Renal cortex interstitium (tissue), 11 donors: Measurements from ENCODE around the gene KCNH8. TPM values are rescaled to one million over a fixed set of nuclear protein-coding genes. Genes with fewer than 3 reads are reported as not detected.
"Not testable (repeated sequence)": the region's sequence is repeated elsewhere in the genome, so short reads cannot be mapped to it uniquely, and the experiment has no call there.

Source experiments
- DNase-seq, 11 donors: peaks; one replicate each; pipeline ENCODE4 v3.0.0-alpha.2; 2013; ENCODE audit warnings: low read depth in 9 of 11, low spot score in 4 of 11; ENCODE audit errors: extremely low read depth in 1 of 11
- polyA plus RNA-seq, 3 donors: library from polyadenylated mRNA; unstranded; fragments of 120-200 nt; gene quantifications; one replicate each; pipeline ENCODE4 v1.2.1, GENCODE V29; 2013; ENCODE audit not compliant: insufficient read length in 3 of 3

KCNH8 gene
- polyA plus RNA-seq, 3 donors: 0.95 to 1.4 (median 1.3) TPM

GRCh38 chr3:19159966-19160635 is 11.8 kb downstream of the KCNH8 start:
- DNase-seq: no peak

GRCh38 chr3:19165654-19166053 is 17.3 kb downstream of the KCNH8 start:
- DNase-seq: no peak

GRCh38 chr3:19171794-19172193 is 23.5 kb downstream of the KCNH8 start:
- no peak for DNase-seq

GRCh38 chr3:19173945-19174344 is 25.6 kb downstream of the KCNH8 start:
- DNase-seq: no peak

- no peak for DNase-seq
These were observed 35.3 kb downstream of the KCNH8 start for GRCh38 chr3:19183584-19183983.

GRCh38 chr3:19190126-19190525 is 41.8 kb downstream of the KCNH8 start:
- DNase-seq: no peak

GRCh38 chr3:19190602-19191001 is 42.3 kb downstream of the KCNH8 start:
- DNase-seq: no peak

- DNase-seq: no peak
These were observed 50.8 kb downstream of the KCNH8 start for GRCh38 chr3:19199131-19199530.

GRCh38 chr3:19202303-19202702 is 54.0 kb downstream of the KCNH8 start:
- DNase-seq: no peak

GRCh38 chr3:19202754-19203153 is 54.4 kb downstream of the KCNH8 start:
- DNase-seq: no peak

- no peak for DNase-seq
These were observed 58.2 kb downstream of the KCNH8 start for GRCh38 chr3:19206540-19206939.

- peak in 1 of 11 donors; percentile 2 for DNase-seq
These were observed 65.4 kb downstream of the KCNH8 start for GRCh38 chr3:19213603-19214220.

GRCh38 chr3:19215427-19215826 is 67.1 kb downstream of the KCNH8 start:
- no peak for DNase-seq

- no peak for DNase-seq
These were observed 68.5 kb downstream of the KCNH8 start for GRCh38 chr3:19216669-19217337.

GRCh38 chr3:19220311-19220710 is 72.0 kb downstream of the KCNH8 start:
- DNase-seq: peak in 6 of 11 donors; percentile 10 to 26 (median 18)

- no peak for DNase-seq
These were observed 72.8 kb downstream of the KCNH8 start for GRCh38 chr3:19221081-19221480.

GRCh38 chr3:19226479-19226878 is 78.2 kb downstream of the KCNH8 start:
- DNase-seq: no peak

- DNase-seq: no peak
These were observed 79.9 kb downstream of the KCNH8 start for GRCh38 chr3:19228167-19228566.

GRCh38 chr3:19229086-19229485 is 80.8 kb downstream of the KCNH8 start:
- no peak for DNase-seq

GRCh38 chr3:19229881-19230280 is 81.6 kb downstream of the KCNH8 start:
- not testable (repeated sequence) for DNase-seq
